ENCODE data around the gene GADD45A. TPM values are rescaled to one million over a fixed set of nuclear protein-coding genes. Genes with fewer than 3 reads are reported as not detected.

The GADD45A gene
- total and polyA plus RNA-seq, 9 of the 15 experiments (the other 6 are each of a cell fraction or from before 2014, with no cell fraction given) = 21.3 to 156 (median 62.1) TPM

DNA sequence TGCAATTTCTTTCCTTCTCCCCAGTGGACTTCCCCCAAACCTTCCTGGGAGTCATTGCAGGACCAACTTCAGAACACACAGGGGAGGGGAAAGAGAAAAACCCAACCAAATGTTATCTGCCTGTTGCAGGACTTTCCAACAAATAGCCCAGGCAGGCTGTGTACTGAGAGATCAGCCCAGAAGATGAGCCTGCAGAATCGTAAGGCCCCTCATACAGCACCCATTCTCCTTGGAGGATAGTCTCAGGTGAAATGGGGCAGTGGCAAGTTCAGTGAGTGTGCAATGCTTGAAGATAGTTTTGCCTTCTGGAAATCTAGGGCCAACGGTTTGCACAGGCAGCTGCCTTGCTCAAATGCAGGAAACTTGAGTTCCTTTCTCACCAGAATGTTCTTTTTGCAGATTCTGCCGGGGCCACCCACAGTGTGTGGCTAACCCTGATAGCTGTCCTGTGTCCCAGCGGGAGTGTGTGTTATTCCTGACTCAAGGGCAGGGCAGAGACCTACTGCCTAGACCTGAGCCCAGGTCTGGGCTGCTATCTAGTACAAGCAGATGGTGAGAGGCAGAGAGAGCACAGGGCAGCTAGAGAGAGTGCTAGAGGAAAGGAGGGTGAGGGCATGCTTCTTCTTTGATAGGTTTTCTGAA, 48.8 kb downstream of the GADD45A start (continued):
- TF ChIP-seq, protein P1, sequence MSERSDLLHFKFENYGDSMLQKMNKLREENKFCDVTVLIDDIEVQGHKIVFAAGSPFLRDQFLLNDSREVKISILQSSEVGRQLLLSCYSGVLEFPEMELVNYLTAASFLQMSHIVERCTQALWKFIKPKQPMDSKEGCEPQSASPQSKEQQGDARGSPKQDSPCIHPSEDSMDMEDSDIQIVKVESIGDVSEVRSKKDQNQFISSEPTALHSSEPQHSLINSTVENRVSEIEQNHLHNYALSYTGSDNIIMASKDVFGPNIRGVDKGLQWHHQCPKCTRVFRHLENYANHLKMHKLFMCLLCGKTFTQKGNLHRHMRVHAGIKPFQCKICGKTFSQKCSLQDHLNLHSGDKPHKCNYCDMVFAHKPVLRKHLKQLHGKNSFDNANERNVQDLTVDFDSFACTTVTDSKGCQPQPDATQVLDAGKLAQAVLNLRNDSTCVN (CRISPR knock-in tag; IDR thresholded peaks at IDR 0.05) = no peak
- TF ChIP-seq FOS (IDR thresholded peaks at IDR 0.05; ENCODE audit: extremely low read depth, insufficient read length) (no peak), ZNF23 (CRISPR knock-in tag; IDR thresholded peaks at IDR 0.05) (no peak), NCOR1 (IDR thresholded peaks at IDR 0.05) (peak; percentile 96), COPS2 (conservative IDR thresholded peaks at IDR 0.05) (no peak), SMARCC2 (IDR thresholded peaks at IDR 0.05; ENCODE audit: low read depth) (peak; percentile 96), MTA2 (IDR thresholded peaks at IDR 0.05; ENCODE audit: low read depth) (peak; percentile 90), ZNF507 (tag; conservative IDR thresholded peaks at IDR 0.05) (no peak), TSC22D4 (tag; IDR thresholded peaks at IDR 0.05) (no peak), ZNF408 (CRISPR knock-in tag; IDR thresholded peaks at IDR 0.05; ENCODE audit: low read depth) (no peak), GABPB1 (CRISPR knock-in tag; IDR thresholded peaks at IDR 0.05) (no peak), PHB (CRISPR knock-in tag; IDR thresholded peaks at IDR 0.05) (no peak), TEAD1 (CRISPR knock-in tag; IDR thresholded peaks at IDR 0.05) (peak; percentile 61 to 69; a peak in 2 of 4 replicates), MAFK (IDR thresholded peaks at IDR 0.05; ENCODE audit: low read length) (peak; percentile 73), HDAC6 (IDR thresholded peaks at IDR 0.05; ENCODE audit: low read depth, low read length) (no peak), MBD2 (IDR thresholded peaks at IDR 0.05; ENCODE audit: borderline replicate concordance, low read depth) (peak; percentile 73), ZNF165 (CRISPR knock-in tag; IDR thresholded peaks at IDR 0.05; ENCODE audit: borderline replicate concordance) (no peak), KAT8 (IDR thresholded peaks at IDR 0.05; ENCODE audit: low read depth) (no peak), NR2C1 (IDR thresholded peaks at IDR 0.05) (no peak), NR2C1 (tag; IDR thresholded peaks at IDR 0.05) (0 out of 2 replicates have a peak, but pooled peaks have one; percentile 44)
- TF ChIP-seq, protein P2, sequence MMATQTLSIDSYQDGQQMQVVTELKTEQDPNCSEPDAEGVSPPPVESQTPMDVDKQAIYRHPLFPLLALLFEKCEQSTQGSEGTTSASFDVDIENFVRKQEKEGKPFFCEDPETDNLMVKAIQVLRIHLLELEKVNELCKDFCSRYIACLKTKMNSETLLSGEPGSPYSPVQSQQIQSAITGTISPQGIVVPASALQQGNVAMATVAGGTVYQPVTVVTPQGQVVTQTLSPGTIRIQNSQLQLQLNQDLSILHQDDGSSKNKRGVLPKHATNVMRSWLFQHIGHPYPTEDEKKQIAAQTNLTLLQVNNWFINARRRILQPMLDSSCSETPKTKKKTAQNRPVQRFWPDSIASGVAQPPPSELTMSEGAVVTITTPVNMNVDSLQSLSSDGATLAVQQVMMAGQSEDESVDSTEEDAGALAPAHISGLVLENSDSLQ (IDR thresholded peaks at IDR 0.05) = no peak
- TF ChIP-seq, protein P3, sequence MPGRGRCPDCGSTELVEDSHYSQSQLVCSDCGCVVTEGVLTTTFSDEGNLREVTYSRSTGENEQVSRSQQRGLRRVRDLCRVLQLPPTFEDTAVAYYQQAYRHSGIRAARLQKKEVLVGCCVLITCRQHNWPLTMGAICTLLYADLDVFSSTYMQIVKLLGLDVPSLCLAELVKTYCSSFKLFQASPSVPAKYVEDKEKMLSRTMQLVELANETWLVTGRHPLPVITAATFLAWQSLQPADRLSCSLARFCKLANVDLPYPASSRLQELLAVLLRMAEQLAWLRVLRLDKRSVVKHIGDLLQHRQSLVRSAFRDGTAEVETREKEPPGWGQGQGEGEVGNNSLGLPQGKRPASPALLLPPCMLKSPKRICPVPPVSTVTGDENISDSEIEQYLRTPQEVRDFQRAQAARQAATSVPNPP (IDR thresholded peaks at IDR 0.05; ENCODE audit: borderline replicate concordance, insufficient read depth, insufficient read length) = no peak
- TF ChIP-seq, protein P4, sequence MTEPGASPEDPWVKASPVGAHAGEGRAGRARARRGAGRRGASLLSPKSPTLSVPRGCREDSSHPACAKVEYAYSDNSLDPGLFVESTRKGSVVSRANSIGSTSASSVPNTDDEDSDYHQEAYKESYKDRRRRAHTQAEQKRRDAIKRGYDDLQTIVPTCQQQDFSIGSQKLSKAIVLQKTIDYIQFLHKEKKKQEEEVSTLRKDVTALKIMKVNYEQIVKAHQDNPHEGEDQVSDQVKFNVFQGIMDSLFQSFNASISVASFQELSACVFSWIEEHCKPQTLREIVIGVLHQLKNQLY (CRISPR knock-in tag; conservative IDR thresholded peaks at IDR 0.05) = no peak
